Keratinocyte (primary cell): ENCODE measurements around the gene AKAP6. TPM values are rescaled to one million over a fixed set of nuclear protein-coding genes. Genes with fewer than 3 reads are reported as not detected.

Experiments used
- DNase-seq: peaks from one replicate; pipeline ENCODE4 v3.0.0-alpha.2; 2011; ENCODE audit warnings: low read depth, missing footprints, low spot score
- FAIRE-seq: peaks from 2 replicates; lab custom pipeline; 2011; peaks lifted over from hg19 to GRCh38; lab: Jason Lieb, UNC
- H2AFZ ChIP-seq: 2 replicates; pipeline ENCODE4 v1.6.0; 2012; ENCODE audit warnings: low read length, control low read depth, inconsistent platforms; ENCODE audit not compliant: control insufficient read depth
- H3K27ac ChIP-seq: 2 replicates; pipeline ENCODE4 v1.5.1; 2011; ENCODE audit warnings: low read length; ENCODE audit not compliant: control insufficient read depth, insufficient read depth
- H3K27me3 ChIP-seq: 3 replicates; pipeline ENCODE4 v1.6.0; 2011; ENCODE audit warnings: low read length; ENCODE audit not compliant: control insufficient read depth, insufficient read depth; ENCODE audit errors: extremely low read depth
- H3K36me3 ChIP-seq, 2 experiments: 2 replicates in 1 of 2; 3 replicates in 1 of 2; pipeline ENCODE4 v1.5.1; 2011; ENCODE audit warnings: low read length in 2 of 2, mild to moderate bottlenecking in 1 of 2; ENCODE audit not compliant: control insufficient read depth in 2 of 2, insufficient read depth in 2 of 2; ENCODE audit errors: extremely low read depth in 1 of 2
- H3K4me1 ChIP-seq: 3 replicates; pipeline ENCODE4 v1.5.1; 2011; ENCODE audit warnings: low read length; ENCODE audit not compliant: control insufficient read depth, insufficient read depth; ENCODE audit errors: extremely low read depth
- H3K4me2 ChIP-seq: 3 replicates; pipeline ENCODE4 v1.6.0; 2011; ENCODE audit warnings: low read depth, low read length; ENCODE audit not compliant: control insufficient read depth, insufficient read depth; ENCODE audit errors: extremely low read depth
- H3K4me3 ChIP-seq, 3 experiments: fragments of 200-600 bp in 1 of 3; sonication (generic) in 1 of 3; 2 replicates in 2 of 3; 3 replicates in 1 of 3; pipeline ENCODE4 v1.5.1; 2011 to 2016; ENCODE audit warnings: low read length in 3 of 3, mild to moderate bottlenecking in 3 of 3, control low read depth in 2 of 3, inconsistent platforms in 1 of 3, low read depth in 1 of 3, mixed read lengths in 1 of 3, mixed run types in 1 of 3, moderate library complexity in 1 of 3; ENCODE audit not compliant: control insufficient read depth in 2 of 3, insufficient read depth in 2 of 3; ENCODE audit errors: extremely low read depth in 1 of 3
- H3K79me2 ChIP-seq: 2 replicates; pipeline ENCODE4 v1.6.0; 2012; ENCODE audit warnings: low read length; ENCODE audit not compliant: control insufficient read depth, insufficient read depth
- H3K9ac ChIP-seq: 3 replicates; pipeline ENCODE4 v1.6.0; 2011; ENCODE audit warnings: low read length; ENCODE audit not compliant: control insufficient read depth, insufficient read depth; ENCODE audit errors: extremely low read depth
- H3K9me1 ChIP-seq: 3 replicates; pipeline ENCODE4 v1.6.0; 2011; ENCODE audit warnings: low read length; ENCODE audit not compliant: control insufficient read depth, insufficient read depth; ENCODE audit errors: extremely low read depth
- H3K9me3 ChIP-seq: 2 replicates; pipeline ENCODE4 v1.5.1; 2012; ENCODE audit warnings: low read depth, low read length; ENCODE audit not compliant: control insufficient read depth
- H4K20me1 ChIP-seq: 3 replicates; pipeline ENCODE4 v1.6.0; 2011; ENCODE audit warnings: low read length; ENCODE audit not compliant: control insufficient read depth, insufficient read depth; ENCODE audit errors: extremely low read depth
- EZH2 ChIP-seq: IDR thresholded peaks from one replicate; pipeline ENCODE4 v1.6.1; 2012; ENCODE audit warnings: inconsistent platforms, mild to moderate bottlenecking, low read length, moderate library complexity
- dilution Hi-C: fragments of 300-500 bp; cut with MboI; formaldehyde crosslinking; loops from one replicate; pipeline ENCODE4 v1.7.0; 2020; ENCODE audit warnings: low sequenced_read_pairs; ENCODE audit not compliant: extremely low pct_ligation_motif_present
- polyA plus RNA-seq, 5 experiments: library from polyadenylated mRNA; depleted of rRNA in 3 of 5; stranded (reverse) in 3 of 5; stranded (forward) in 1 of 5; unstranded in 1 of 5; fragments of >200 nt; gene quantifications; 1 replicate in 1 of 5; 2 replicates in 3 of 5; 3 replicates in 1 of 5; pipeline versions ENCODE4 v1.2.1 to v1.2.3, GENCODE V29; 2011 to 2012; ENCODE audit warnings: missing spikeins in 2 of 5, low read depth in 1 of 5, low replicate concordance in 1 of 5
- TF ChIP-seq, protein P1 (sequence below), 3 experiments: IDR thresholded peaks in 1 of 3; conservative IDR thresholded peaks in 1 of 3; optimal IDR thresholded peaks in 1 of 3; 2 replicates in 2 of 3; 3 replicates in 1 of 3; pipeline versions ENCODE3 to v1.5.1; 2011; ENCODE audit warnings: low read length in 3 of 3, mild to moderate bottlenecking in 3 of 3, moderate library complexity in 2 of 3, control low read depth in 1 of 3, inconsistent platforms in 1 of 3; ENCODE audit not compliant: insufficient read depth in 2 of 3; ENCODE audit errors: extremely low read depth in 1 of 3

AKAP6 gene
- polyA plus RNA-seq, 1 donor (not counting 4 experiments of a cell fraction or from before 2014, with no cell fraction given), result 2.0 TPM

GRCh38 chr14:32449648-32450047 is 120.5 kb downstream of the AKAP6 start:
- H3K4me2 ChIP-seq, result no peak overlapping the region
- DNase-seq (no peak), FAIRE-seq (no peak)
- H3K27me3 ChIP-seq, result no peaks in the 10 kb centered on the region
- no peak for TF ChIP-seq EZH2
- TF ChIP-seq, protein P1, sequence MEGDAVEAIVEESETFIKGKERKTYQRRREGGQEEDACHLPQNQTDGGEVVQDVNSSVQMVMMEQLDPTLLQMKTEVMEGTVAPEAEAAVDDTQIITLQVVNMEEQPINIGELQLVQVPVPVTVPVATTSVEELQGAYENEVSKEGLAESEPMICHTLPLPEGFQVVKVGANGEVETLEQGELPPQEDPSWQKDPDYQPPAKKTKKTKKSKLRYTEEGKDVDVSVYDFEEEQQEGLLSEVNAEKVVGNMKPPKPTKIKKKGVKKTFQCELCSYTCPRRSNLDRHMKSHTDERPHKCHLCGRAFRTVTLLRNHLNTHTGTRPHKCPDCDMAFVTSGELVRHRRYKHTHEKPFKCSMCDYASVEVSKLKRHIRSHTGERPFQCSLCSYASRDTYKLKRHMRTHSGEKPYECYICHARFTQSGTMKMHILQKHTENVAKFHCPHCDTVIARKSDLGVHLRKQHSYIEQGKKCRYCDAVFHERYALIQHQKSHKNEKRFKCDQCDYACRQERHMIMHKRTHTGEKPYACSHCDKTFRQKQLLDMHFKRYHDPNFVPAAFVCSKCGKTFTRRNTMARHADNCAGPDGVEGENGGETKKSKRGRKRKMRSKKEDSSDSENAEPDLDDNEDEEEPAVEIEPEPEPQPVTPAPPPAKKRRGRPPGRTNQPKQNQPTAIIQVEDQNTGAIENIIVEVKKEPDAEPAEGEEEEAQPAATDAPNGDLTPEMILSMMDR (optimal IDR thresholded peaks at IDR 0.05 in 1 of 3, IDR thresholded peaks at IDR 0.05 in 1 of 3, conservative IDR thresholded peaks at IDR 0.05 in 1 of 3; ENCODE audit: extremely low read depth in 1 of 3, insufficient read depth in 2 of 3, low read length in 3 of 3), result no peak
- no peaks in the 10 kb centered on the region for H3K9me1 ChIP-seq
- H3K9me3 ChIP-seq, result no peaks in the 10 kb centered on the region
- no peaks in the 10 kb centered on the region for H3K36me3 ChIP-seq
- no peak overlapping the region for H2AFZ ChIP-seq
- H3K79me2 ChIP-seq, result no peaks in the 10 kb centered on the region
- no peak overlapping the region for H3K4me3 ChIP-seq
- H4K20me1 ChIP-seq, result no peaks in the 10 kb centered on the region
- peaks cover 6% of the 10 kb centered on the region for H3K4me1 ChIP-seq
- dilution Hi-C loops, result no loop called here
- H3K9ac ChIP-seq, result no peak overlapping the region
- H3K27ac ChIP-seq, result no peak overlapping the region

DNA sequence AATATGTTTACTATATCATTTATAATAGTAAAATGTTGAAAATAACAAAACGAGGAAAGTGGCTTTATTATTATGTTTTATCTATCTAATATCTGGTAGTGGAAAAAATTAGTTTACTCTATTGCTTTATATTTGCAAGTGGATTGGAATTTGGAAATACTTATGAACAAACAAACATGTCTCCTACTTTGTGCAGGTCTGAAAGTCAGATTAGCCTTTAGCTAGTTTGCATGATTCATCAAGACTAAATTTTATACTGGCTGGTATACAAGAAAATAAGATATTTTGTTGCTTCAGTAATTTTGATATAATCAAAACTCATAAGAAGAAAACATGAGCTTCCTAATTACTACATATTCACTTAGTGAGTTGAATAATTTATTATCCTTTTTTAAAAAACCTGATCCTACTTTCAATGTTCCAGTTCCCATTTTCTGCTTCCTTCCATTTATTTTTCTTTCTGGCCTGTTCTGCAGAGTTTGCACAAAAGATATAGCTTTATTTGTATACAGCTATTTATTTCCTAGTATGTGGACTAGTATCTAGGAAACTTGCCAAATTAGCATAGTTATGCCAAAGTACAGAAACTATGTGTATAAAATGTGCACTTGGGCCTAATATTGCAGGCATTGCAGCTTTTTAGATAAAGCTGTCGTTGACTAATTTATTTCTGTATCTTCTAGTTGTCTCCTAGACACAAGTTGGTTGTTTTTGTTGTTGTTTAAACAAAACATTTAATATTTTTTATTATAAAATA is 122.0 kb downstream of the AKAP6 start:
- FAIRE-seq (no peak), DNase-seq (no peak)
- no peak overlapping the region for H3K4me2 ChIP-seq
- no peak for TF ChIP-seq EZH2
- H3K9ac ChIP-seq, result no peak overlapping the region
- no peaks in the 10 kb centered on the region for H3K9me3 ChIP-seq
- no peaks in the 10 kb centered on the region for H3K9me1 ChIP-seq
- no peak overlapping the region for H3K27ac ChIP-seq
- H4K20me1 ChIP-seq, result no peaks in the 10 kb centered on the region
- H3K79me2 ChIP-seq, result no peaks in the 10 kb centered on the region
- peaks cover 6% of the 10 kb centered on the region for H3K4me1 ChIP-seq
- H3K27me3 ChIP-seq, result no peaks in the 10 kb centered on the region
- dilution Hi-C loops, result no loop called here
- no peak overlapping the region for H3K4me3 ChIP-seq
- no peak overlapping the region for H2AFZ ChIP-seq
- no peaks in the 10 kb centered on the region for H3K36me3 ChIP-seq
